Measurements from ENCODE around the gene MEP1A. TPM values are rescaled to one million over a fixed set of nuclear protein-coding genes. Genes with fewer than 3 reads are reported as not detected.
"Not testable (repeated sequence)": the region's sequence is repeated elsewhere in the genome, so short reads cannot be mapped to it uniquely, and the experiment has no call there.

MEP1A gene
- total RNA-seq, 1 donor, result not detected

DNA sequence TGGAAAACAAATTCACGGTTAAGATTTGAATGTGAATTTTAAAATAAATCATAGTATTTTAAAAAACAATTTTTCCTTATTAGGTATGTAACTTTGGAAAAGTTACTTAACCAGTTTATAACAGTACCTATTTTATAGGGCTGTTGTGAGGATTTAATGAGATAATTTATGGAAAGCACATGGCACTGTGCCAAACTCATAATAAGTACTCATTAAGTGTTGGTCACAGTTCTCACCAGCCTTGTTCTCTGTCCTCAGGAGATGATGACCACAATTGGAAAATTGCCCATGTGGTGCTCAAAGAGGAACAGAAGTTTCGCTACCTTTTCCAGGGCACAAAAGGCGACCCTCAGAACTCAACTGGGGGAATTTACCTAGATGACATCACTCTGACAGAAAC, 39.6 kb downstream of the MEP1A start:
- no peak overlapping the region for H3K4me3 ChIP-seq (ENCODE audit: low read depth, low read length)
- TF ChIP-seq, protein P1, sequence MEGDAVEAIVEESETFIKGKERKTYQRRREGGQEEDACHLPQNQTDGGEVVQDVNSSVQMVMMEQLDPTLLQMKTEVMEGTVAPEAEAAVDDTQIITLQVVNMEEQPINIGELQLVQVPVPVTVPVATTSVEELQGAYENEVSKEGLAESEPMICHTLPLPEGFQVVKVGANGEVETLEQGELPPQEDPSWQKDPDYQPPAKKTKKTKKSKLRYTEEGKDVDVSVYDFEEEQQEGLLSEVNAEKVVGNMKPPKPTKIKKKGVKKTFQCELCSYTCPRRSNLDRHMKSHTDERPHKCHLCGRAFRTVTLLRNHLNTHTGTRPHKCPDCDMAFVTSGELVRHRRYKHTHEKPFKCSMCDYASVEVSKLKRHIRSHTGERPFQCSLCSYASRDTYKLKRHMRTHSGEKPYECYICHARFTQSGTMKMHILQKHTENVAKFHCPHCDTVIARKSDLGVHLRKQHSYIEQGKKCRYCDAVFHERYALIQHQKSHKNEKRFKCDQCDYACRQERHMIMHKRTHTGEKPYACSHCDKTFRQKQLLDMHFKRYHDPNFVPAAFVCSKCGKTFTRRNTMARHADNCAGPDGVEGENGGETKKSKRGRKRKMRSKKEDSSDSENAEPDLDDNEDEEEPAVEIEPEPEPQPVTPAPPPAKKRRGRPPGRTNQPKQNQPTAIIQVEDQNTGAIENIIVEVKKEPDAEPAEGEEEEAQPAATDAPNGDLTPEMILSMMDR (IDR thresholded peaks at IDR 0.05; ENCODE audit: insufficient read depth, low read depth, low read length), result no peak
- DNase-seq (ENCODE audit: low read depth), result no peak

DNA sequence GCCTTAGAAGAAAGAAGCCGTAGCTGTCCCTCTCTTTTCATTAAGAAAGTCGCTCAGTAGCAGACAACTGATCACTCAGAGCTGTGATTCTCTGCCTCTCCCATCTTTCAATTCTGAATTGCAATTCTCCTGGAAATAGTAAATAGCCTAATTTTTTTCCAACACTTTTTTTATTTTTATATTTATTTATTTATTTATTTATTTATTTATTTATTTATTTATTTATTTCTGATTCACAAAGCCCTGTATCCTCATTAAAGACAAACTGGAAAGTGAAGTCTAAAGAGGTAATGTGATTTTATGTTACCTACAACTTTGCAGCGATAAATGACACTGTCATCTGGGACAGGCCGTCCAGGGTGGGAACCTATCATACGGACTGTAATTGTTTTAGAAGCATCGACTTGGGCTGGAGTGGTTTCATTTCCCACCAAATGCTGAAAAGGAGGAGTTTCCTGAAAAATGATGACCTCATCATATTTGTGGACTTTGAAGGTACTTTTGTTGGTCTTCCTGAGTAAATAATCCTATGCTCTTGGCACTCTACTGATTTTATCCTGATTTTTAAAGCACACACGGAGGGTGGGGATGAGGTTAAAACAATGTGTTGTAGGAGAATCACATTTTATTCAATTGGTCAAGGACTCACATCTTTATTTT, 41.2 kb downstream of the MEP1A start:
- not testable (repeated sequence) for H3K4me3 ChIP-seq (ENCODE audit: low read depth, low read length); DNase-seq (ENCODE audit: low read depth)

DNA sequence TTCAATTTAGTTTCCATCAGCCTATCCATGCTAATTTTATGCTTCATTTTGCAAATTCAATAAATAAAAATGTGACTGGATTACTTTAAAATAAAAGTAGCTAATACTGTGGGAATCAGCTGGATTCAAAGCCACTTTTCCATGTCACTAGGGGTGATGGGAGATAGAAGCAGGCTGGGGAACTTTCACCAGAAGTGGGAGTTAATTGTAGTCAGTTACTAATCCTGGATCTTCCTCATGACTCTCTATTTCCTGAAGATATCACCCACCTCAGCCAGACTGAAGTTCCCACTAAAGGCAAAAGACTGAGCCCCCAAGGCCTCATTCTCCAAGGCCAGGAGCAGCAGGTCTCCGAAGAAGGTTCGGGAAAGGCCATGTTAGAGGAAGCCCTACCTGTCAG, 41.8 kb downstream of the MEP1A start:
- DNase-seq (ENCODE audit: low read depth); H3K4me3 ChIP-seq (ENCODE audit: low read depth, low read length): not testable (repeated sequence)

DNA sequence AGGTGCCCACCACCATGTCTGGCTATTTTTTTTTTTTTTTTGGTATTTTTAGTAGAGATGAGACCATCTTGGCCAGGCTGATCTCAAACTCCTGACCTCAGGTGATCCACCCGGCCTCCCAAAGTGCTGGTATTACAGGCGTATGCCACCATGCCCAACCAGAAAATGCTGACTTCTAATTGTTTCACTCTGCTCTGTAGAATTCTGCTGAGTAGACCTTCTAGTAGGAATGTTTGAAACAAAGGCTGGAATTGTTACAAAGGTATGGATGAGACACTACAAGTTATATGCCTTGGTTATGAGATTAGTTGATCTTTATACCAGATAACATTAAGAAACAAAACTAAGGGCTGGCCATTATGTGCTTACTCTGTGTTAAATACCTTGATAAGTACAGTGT, 44.8 kb downstream of the MEP1A start:
- no peak for DNase-seq (ENCODE audit: low read depth)
- no peak overlapping the region for H3K4me3 ChIP-seq (ENCODE audit: low read depth, low read length)
- TF ChIP-seq, protein P1 (IDR thresholded peaks at IDR 0.05; ENCODE audit: insufficient read depth, low read depth, low read length), result no peak

DNA sequence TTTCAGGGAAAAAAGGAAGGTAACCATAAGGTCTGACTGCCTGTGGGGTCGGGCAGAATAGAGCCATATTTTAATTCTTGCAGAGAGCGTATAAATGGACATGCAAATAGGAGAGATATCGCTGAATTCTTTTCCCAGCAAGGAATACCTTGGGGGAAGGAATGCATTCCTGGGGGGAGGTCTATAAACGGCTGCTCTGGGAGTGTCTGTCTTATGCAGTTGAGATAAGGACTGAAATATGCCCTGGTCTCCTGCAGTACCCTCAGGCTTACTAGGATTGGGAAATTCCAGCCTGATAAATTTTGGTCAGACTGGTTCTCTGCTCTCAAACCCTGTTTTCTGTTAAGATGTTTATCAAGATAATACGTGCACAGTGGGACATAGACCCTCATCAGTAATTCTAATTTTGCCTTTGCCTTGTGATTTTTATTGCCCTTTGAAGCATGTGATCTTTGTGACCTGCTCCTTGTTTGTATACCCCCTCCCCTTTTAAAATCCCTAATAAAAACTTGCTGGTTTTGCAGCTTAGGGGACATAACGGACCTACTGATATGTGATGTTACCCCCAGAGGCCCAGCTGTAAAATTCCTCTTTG, 49.2 kb downstream of the MEP1A start:
- H3K4me3 ChIP-seq (ENCODE audit: low read depth, low read length); DNase-seq (ENCODE audit: low read depth): not testable (repeated sequence)

DNA sequence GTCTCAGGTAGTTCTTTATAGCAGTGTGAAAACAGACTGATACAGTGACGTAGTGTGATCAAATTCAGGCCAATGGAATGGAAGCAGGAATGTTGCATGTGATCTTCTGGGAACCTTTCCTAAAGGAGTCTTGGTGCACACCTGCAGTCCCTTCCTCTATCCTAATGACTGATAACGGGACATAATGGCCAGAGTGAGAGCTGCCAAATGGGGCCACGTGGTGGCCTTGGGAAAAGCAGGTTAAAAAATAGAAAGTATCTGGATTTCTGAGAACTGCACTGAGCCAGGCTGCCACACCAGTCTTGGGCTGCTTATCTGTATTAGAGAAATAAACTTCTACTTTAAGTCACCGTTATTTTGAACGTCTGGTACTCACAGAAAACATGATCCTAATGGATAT, 51.9 kb downstream of the MEP1A start:
- H3K4me3 ChIP-seq (ENCODE audit: low read depth, low read length), result no peak overlapping the region
- TF ChIP-seq, protein P1 (IDR thresholded peaks at IDR 0.05; ENCODE audit: insufficient read depth, low read depth, low read length), result no peak
- no peak for DNase-seq (ENCODE audit: low read depth)

DNA sequence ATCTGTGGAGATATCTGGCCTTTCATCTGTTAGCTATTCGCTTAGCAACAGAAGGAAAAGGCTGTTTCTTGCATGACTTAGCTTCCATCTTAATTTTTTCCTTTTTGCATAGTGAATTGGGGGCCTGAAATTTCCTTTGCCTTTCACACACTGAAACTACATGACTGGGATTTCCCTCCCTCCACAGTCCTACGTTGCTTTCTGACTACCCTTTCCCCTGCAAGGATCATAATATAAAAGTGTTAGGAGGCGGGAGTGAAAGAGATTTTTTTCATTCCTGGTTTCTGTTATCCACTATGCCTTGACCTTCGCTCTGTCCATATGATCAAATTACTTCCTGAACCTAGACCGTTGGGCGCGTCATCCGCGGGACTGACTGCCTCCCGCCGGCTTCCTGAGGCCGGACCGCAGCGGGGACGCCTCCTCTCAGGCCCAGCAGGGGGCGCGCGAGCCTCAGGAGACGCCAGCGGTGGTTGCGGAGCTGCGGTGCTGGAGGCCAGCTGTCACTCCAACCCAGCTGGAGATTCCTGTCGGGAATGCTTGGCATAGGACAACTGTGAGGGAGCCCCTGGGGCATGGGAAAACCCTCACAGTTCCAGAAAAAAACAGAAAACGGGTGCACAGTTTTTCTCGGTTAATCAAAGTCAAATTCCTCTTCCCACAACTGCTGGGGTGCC, 55.6 kb downstream of the MEP1A start:
- no peak overlapping the region for H3K4me3 ChIP-seq (ENCODE audit: low read depth, low read length)
- TF ChIP-seq, protein P1 (IDR thresholded peaks at IDR 0.05; ENCODE audit: insufficient read depth, low read depth, low read length), result peak; percentile 93

DNA sequence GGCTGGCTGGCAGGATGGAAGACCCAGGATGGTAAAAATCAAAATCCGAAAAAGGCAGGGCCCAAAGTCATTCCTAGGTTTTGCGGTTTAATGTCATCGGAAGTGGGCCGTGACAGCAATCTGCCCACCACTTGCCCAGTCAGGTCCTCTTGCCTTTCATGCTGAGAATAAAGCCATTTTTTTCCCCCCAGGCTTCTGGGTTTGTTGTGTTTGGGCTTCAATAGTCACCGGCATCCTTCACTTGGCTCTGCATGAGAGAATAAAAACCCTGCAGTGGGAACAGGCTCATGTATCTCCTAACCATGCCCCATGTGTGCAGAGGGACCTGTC, 56.1 kb downstream of the MEP1A start:
- TF ChIP-seq, protein P1 (IDR thresholded peaks at IDR 0.05; ENCODE audit: insufficient read depth, low read depth, low read length), result no peak
- no peak for DNase-seq (ENCODE audit: low read depth)
- H3K4me3 ChIP-seq (ENCODE audit: low read depth, low read length), result no peak overlapping the region

More for the DNA sequence above, 55.6 kb downstream of the MEP1A start:
- DNase-seq (ENCODE audit: low read depth), result peak; percentile 62

Data from fibroblast of villous mesenchyme (primary cell).